ENCODE measurements around the gene VDR. TPM values are rescaled to one million over a fixed set of nuclear protein-coding genes. Genes with fewer than 3 reads are reported as not detected.
A peak's percentile ranks its signal among the peaks of the same experiment; 100 is the strongest.
"Not testable (repeated sequence)": the region's sequence is repeated elsewhere in the genome, so short reads cannot be mapped to it uniquely, and the experiment has no call there.

The VDR gene
- polyA plus RNA-seq, 3 donors: 3.7 to 4.3 (median 4.3) TPM

DNA sequence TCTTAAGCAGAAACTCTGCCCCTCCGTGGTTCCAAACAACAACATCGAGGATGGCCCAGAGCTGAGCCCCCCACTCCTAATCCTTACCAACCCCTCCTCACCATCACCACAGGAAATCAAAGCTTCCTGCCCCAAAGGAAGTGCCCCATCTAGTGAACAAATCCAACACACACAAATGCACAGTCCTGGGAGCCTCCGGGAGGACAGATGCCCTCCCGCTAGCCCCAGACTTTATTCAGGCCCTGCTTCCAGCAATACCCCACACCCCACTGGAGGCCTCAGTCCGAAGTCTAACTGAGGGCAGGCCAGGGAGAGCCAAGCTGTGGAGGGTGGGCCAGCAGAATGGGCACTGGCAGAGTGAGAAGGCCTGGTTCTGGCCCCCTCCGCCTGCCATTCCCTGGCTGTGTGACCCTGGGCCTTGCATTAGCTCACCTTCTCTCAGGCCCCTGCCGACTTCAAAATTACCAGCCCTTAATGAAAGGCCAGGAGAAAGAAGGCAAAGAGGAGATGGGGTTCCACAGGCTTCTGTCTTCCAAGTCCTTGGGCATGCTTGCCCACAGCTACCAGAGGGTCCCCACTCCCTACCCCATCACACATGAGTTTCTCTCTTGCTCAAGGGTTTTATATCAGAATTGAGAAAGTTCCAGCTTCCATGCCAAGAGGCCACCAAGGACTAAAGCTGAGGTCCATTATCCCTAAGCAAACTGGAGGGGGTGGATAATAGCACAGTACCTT is 87.4 kb downstream of the VDR start:
- no peak for DNase-seq (ENCODE audit: low read depth in 3 of 3, low spot score in 2 of 3)

DNA sequence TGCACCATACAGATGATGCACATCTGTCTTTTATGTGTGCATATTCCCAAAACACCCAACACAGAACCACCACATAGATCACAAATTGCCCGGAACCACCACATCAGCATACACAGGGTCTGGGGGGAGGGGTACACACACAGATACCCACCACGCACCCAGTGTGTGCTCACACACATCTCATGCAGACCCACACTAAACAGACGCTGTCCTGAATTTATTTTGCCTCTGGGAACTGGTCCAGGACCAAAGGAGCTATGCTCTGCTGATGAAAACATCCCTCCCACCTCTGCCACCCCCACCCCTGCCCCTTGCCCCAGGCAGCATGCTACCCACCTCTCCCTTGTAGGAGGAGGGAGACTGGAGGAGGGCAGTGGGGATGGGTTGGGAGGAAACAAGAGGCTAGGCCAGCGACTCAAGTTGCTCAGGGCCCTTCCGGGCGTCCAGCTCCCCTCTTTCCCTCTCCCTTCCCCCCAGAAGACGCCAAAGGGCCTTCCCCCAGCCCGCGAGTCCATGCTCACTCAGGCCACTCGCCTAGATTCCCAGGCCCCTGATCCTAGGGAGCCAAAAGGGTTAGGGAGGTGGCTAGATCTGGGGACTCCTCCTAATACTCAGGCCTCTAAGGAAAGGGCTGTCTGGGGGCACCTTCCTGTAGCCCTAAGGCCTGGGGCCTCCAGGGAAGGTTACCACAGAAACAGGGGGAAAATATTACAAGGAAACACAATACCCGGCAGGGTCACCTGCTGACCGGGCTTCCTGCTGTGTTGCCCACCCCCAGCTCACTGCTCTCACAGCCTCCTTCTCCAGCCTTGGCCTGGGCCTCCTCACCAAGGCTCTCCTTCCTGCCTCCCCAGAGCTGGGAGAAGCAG is 88.2 kb downstream of the VDR start:
- no peak for DNase-seq (ENCODE audit: low read depth in 3 of 3, low spot score in 2 of 3)

DNA sequence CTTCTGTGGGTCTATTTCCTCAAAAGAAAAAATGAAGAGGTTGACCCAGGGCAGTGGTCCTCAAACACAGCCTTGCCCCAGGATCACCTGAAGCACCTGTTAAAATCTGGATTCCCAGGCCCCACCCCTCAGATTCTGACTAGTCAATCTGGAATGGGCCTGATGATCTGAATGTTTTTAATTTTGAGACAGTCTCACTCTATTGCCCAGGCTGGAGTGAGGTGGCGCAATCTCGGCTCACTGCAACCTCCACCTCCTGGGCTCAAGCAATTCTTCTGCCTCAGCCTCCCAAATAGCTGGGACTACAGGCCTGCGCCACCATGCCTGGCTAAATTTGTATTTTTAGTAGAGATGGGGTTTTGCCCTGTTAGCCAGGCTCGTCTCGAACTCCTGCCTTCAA is 89.3 kb downstream of the VDR start:
- DNase-seq (ENCODE audit: low read depth in 3 of 3, low spot score in 2 of 3): not testable (repeated sequence)

DNA sequence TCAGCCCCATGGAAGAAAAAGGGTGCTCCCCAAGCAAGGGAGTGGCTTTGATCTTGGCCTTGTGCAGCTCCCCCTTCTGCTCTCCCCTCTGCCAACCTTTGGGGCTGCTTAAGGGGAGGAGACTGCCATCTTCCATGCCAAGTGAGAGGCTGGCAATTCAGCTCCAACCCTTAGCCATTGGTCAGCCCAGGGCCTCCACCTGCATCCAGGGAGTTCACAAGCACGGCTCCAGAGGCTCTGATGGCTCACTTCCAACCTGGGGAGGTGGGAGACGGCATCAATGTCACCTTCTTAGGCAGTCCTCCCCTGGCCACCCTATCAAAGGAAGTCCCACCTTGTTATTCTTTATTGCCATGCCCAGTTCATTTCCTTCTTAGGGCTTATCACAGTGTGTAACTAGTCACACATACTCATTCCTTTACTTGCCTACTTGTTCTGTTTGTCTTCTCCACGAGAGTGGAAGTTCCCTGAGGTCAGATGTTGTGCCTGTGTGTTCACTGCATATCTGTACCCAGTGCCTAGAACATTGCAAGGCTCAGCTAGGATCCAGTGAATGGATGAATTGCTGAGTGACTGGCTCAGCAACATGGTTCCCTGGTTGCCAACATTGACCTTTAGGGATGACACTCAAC is 90.1 kb downstream of the VDR start:
- no peak for DNase-seq (ENCODE audit: low read depth in 3 of 3, low spot score in 2 of 3)

DNA sequence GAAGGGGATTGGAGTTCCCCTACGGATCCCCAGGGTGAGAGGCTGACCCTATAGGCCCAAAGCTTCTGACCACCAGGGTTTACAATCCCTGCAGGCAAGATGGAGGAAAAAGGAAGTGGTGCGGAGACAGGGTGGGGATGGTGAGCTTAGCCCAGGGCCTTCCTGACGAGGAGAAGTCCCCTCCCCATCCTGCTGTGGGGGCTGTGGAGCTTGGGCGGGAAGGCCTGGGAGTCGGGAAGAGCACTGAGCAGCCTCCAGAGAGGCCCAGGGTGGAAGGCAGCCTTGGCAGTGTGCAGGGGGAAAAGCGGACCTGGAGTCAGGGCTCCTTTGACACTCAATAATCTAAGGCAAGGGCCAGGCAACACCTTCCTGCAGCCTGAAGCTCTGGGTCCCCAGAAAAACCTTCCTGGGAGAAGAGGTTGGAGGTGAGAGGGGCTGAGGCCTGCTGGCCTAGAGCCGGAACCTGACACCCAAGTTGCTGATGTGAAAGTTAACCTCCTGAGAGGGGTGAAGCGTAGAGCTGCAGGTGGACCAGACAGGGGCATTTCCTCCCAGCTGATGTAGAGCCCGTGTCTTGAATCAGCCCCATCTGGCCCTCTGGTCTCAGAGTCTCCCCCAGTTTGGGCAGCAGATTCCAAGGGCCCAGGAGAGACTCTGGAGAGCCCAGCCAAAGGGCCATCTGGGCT is 91.1 kb downstream of the VDR start:
- no peak for DNase-seq (ENCODE audit: low read depth in 3 of 3, low spot score in 2 of 3)

DNA sequence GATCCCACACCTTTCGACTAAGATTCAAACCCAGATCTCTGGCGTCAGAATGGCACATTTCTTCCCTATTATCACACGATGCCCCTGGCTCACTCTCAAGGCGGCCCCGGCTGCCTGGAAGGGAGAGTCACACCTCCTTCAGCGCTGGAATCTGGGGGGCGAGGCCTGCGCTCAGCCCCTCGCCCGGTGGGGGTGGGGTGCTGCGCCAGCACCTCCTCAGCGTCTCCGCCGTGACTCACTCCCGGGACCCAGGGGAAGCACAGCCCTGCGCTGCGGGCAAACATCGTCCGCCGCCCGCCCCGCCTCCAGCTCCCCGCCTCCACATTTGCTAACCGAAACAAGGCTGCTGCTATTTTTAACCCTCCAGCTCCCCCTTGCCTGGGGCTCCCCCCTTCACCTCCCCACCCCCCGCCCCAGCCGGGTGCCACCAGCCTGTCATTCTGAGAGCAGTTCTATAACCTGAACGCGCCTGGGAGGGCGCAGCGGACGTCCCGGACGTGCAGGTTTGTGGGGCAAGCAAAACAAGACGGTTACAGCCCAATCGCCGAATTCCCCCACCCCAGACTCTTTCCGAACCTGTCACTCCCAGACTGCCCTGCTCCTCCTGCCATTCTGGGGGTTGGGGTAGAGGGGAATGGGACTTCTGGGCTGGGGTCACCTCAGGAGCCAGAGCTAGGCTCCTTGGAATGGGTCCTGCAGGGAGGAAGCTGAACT is 91.8 kb downstream of the VDR start:
- peak in 2 of 3 donors; percentile 57 to 65 for DNase-seq (ENCODE audit: low read depth in 3 of 3, low spot score in 2 of 3)

DNA sequence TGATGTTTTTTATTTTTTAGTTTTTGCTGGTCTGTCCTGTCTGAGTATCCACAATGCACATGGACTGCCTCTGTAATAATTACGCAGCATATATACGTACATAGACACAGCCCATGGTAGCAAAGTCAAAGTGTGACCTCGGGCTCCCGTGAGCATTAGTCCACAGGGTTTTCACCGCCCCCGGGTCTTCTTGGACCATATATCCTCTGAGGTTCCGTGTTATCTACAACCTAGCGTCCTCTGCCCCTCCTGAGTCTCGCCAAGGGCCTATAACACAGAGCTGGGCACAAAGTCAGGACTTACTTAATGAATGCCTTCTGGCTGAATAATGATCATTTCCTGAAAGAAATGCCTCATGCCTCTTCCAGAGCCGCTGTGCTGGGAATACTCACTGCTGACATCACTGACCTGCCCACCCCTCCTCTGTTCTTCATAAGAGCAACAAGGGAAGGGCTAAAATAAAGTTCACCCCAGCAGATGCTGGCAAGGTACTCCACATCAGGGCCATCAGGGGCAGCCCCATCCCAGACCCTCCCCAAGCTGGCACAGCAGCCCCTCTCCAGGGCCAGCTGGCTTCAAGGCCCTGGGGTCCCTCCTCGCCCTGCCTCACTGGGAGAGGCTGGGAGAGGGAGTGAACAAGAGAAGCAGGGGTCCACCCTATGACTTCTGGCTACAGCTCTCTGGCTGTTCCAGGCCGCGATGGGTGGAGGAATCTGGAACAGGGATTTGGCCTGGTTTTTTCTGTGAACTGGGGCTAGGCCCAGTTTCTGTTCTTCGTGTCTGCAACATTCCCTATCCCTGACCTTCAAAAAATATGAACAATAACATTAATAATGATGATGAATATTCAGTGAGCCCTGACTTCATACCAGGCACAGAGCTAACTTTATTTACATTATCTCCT is 93.0 kb downstream of the VDR start:
- DNase-seq (ENCODE audit: low read depth in 3 of 3, low spot score in 2 of 3): no peak

DNA sequence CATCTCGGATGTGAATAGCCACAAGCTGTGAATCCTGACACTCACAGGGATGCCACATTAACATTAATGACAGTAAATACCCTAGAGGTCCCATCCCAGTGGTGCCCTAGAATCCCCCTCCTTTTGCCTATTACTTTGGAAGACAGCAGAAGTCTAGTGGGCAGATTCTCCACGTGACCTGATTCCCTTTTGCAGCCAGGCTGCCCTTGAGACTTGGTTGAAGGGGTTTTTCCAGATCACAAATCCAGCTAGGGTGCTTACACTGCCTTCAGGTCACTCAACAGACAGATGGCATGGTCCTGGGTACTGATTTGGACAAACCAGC is 93.8 kb downstream of the VDR start:
- no peak for DNase-seq (ENCODE audit: low read depth in 3 of 3, low spot score in 2 of 3)

DNA sequence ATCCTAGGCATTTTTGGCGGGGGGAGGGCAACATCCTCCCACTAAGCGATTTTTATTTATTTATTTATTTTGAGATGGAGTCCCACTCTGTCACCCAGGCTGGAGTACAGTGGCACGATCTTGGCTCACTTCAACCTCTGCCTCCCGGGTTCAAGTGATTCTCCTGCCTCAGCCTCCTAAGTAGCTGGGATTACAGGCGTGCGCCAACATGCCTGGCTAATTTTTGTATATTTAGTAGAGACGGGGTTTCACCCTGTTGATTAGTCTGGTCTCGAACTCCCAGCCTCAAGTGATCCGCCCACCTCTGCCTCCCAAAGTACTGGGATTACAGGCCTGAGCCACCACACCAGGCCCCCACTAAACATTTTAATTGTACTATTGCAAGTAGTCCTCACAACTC is 95.3 kb downstream of the VDR start:
- DNase-seq (ENCODE audit: low read depth in 3 of 3, low spot score in 2 of 3): not testable (repeated sequence)

DNA sequence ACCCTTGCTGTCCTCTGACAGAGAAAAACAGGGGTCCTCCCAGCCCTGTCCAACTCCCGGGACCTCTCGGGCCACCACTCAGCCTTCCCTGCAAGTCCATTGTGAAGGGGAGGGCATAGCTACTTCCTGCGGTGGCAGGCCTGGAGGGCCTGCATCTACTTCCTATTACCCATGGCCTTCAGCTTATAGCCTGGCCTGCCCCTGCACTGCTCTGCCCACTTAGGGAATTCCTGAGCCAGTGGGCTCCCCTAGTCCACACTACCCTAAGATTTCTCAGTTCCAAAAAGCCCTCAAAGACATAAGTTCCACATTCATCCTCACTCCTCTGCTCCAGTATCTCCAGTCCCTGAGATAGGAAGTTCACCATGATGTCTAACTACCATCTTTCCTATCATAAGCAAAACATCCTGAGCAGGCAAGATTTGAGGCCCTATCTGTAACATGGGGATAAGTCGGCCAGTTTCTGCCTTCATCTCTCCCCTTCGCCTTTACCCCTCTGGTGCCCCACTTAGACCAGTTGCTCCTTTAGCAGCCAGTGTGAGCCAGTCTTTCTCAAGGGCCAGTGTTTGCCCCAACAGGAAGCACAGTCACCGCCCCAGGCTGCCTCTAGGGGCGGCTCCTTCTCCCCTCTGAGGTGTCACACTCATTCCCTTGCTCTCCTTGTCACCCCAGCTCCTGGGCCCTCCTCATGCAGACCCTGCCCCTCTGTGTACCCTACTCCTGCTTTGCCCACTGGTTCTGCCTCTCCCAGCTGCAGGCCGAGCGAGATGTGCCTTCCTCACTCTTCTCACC is 96.0 kb downstream of the VDR start:
- no peak for DNase-seq (ENCODE audit: low read depth in 3 of 3, low spot score in 2 of 3)

DNA sequence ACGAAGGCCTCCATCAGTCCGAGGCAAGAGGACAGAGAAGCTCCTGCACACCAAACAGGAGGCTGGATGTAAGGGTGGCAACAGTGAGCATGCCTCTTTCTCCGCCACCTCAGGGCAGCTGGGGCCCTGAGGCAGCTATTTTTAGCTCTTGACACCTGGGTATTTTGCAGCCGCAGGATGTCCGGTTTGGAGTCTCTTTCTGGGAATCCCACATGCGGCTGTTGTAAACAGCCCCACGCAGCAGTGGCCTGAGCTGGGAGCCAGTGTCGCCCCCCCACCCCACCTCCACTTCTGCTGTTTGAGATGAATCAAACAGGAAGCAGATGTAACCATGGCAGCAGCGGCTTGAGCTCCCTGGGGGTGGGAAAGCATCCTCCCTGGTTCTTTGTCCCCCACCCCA is 96.7 kb downstream of the VDR start:
- DNase-seq (ENCODE audit: low read depth in 3 of 3, low spot score in 2 of 3): no peak

DNA sequence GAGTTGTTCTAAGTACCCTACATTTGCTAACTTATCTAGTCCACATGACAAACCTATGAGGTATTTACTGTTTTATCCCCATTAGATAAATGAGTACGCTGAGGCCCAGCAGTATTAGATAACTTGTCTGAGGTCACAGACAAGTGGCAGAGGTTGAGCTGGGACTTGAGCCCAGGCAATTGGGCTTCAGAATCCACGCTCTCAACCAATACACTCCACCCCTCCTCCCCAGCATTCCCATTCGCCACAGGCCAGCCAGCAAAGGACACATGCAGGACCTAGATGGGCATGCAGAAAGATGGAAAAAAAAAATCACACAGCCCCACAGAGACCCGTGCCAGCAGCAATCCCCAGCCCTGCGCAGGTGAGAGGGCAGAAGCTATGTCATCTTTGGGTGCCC is 97.5 kb downstream of the VDR start:
- DNase-seq (ENCODE audit: low read depth in 3 of 3, low spot score in 2 of 3): no peak

DNA sequence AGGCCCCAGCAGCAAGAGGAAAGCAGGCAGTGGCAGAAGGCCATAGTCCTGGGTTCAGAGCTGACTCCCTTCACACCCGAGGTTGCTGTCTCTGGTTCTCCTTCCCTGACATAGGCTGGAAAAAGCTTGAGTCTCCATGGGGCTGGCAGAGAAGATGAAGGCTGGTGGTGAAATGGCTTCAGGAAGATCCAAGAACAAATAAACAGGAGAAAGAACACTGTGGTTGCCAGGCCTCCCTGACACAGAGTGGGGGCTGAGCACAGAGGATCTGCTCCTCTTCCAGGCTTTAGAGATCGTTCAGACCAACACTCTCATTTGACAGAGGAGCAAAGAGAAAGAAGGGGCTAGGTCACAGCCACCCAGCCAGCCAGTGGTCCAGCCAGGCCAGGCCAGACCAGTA is 99.4 kb downstream of the VDR start:
- no peak for DNase-seq (ENCODE audit: low read depth in 3 of 3, low spot score in 2 of 3)

DNA sequence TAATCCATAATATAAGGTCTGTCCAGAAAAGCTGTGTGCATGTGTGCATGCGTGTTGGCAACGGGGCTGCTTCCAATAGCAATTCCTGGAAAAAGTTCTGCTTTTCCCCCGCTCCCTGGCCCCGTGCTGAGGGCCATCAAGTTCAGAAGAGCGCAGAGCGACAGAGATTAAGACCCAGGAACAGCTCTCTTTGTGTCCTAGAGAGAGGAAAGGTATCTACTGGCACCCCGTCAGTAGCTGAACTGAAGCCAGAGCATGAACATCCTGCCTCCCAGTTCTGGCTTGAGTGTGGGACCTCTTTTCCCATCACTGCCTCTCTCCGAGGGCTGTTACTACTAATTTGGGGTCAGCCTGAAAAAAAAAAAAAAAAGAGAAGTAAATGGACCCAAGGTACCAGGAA is 100.6 kb downstream of the VDR start:
- no peak for DNase-seq (ENCODE audit: low read depth in 3 of 3, low spot score in 2 of 3)

DNA sequence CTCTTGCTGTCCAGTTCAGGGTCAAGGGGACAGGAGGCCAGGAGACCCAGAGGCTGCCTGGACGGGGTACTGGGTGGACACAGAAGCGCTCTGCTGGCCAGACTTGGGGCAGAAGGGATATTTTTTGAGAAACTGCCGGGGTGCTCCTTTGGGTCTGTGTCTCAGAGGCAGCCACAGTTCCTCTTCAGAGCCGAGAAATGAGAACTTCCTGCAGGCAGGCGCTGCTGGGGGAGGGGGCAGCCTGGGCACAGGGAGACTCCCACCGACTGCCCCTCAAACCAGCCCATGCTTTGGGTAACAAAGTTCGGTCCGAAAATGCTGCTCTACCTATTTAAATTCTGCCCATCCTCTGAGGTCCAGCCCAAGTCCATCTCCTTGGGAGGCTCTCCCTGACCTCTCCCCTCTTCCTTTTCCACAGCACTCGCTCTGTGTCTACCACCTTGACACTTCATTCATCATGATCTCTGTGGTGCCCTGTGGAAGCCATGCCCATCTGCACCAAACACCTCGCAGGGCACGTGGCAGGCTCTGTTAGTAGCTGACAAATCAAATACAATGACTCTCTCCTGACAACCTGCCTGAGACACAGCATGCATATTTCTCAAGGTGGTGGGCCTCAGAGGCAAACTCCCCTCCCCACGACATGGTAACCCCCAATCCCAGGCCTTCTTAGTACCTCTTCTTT is 101.5 kb downstream of the VDR start:
- DNase-seq (ENCODE audit: low read depth in 3 of 3, low spot score in 2 of 3): no peak

DNA sequence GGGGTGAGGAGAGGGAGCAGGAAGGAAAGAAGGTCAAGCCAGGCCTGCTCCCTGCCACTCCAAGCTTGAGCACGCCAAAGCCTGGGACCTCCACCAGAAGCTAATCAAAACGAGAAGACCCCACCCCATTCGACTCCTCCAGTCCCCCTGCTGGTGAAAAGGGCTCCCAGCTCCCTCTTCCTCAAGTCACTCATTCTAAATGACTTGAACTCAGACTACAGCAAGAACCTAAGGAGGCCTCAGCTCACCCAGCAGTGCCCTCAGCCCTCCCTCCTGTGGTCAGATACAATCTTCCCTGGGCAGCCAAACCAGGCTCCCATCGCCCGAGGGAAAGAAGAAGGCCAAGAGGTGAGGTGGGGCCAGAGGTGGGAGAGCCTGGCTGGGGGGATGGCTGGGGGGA is 102.5 kb downstream of the VDR start:
- no peak for DNase-seq (ENCODE audit: low read depth in 3 of 3, low spot score in 2 of 3)

DNA sequence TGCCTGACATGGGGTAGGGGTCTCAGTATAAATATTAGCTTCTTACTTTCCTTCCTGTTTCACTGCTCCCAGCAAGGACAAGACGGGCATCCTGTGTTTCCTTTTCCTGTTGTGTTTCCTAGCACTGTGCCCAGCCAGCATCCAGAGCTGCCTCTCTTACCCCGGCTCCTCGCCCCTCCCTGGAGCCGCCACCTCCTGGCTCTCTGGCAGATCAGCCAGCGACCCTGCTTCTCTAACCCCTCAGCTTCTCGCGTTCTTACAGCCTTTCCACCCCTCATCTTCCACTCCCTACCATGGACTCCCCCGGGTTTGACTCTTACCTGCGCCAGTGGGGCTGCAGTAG is 102.9 kb downstream of the VDR start:
- DNase-seq (ENCODE audit: low read depth in 3 of 3, low spot score in 2 of 3): no peak

DNA sequence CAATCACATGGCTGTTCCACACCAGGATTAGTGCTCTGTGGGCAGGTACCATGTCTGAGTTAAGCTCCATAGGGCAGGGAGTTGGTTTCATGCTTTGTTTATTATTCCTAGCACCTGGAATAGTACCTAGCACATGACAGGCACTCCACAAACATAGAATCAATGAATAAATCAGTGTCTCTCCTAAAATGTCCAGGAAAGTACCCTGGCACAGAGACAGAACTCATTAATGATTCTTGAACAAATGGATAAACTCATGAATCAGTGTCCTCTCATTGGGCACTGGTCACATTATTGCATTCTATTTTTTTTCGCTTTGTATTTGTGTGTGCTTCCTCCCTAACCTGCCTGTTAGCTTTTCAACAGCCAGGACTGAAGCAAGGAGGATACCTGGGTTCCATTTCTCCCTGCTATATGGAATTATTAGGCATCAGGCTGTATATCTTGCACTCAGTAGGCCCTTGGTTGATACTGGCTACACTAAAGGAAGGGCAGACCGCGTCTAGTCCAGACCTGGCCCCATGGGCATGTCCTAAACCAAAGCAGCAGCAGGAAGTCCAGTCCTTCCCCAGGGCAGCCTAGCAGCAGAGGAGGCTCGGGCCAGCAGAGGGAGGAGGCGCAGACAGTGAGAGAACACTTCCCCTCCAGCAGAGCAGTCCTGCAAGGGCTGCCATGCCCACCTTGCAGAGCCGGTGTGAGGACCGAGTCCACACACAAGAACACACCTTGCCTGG is 103.5 kb downstream of the VDR start:
- no peak for DNase-seq (ENCODE audit: low read depth in 3 of 3, low spot score in 2 of 3)

Data from right renal cortex interstitium (tissue), 3 donors.